Activated T-helper 1 cell treated with Interleukin-2 at 50 U/mL for 16 hours (primary cell): Measurements from ENCODE around the gene CTIF.

Experiments used
- DNase-seq: peaks from one replicate; pipeline ENCODE4 v3.0.0-alpha.2; 2020; ENCODE audit warnings: low read depth

Gene CTIF

DNA sequence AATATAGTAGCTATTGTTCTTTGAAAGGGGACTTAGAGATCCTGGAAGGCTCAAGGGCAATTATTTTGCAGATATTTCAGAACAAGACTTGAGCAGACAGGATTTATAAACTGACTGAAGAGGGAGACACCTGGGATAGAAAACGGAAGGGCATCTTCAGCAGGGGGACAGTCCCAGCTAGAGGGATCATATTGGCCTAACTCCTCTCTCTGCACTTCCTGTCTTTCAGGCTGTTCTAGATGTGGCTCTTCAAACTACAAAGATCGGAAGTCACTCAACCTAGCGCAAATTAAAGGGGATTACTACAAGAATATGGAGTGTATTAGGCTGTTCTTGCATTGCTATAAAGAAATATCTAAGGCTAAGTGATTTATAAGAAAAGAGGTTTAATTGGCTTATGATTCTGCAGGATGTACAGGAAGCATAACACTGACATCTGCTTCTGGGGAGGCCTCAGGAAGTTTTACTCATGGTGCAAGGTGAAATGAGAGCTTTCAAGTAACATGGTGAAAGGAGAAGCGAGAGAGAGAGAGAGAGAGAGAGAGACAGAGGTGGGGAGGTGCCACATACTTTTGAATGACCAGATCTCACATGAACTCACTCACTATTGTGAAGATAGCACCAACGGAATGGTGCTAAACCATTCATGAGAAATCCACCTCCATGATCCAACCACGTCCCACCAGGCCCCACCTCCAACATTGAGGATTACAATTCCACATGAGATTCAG is 5.3 kb upstream of the CTIF start:
- DNase-seq = no peak

DNA sequence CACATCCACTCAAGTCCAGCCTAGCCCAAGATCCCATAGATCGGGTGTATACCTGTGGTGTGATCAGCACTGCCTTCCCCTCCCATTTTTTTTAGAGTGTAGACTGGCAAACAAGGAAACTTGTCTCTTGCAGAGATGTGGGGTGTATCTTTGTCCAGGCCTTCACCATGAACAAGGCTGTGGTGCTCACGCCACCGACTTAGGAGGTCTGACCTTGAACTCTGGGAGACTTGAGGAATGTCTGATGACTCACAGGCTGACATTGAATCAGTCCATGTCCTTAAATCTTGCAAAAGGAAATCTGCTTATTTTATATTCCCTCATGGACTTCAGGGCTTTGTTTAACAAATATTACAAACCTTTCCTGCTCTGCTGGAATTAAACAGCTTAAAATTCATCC is 4.5 kb upstream of the CTIF start:
- no peak for DNase-seq

DNA sequence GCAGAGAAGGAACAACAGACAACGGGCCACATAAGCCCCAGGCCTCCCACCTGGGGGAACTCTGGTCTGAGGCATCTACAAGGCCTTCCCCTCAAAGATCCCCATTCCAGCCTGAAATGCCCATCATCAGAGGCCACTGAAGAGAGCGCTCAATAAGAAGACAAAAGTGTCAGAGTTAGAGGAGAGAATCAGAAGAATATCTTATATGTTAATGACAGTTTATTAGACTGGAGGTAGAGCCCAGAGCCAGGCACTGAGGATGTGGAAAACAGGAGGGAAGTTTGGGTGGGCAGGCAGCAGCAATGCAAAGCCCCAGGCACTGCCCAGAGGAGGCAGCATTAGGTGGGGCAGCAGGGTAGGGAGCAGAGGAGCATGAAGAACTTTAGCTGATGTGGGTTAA is 2.9 kb upstream of the CTIF start:
- no peak for DNase-seq

DNA sequence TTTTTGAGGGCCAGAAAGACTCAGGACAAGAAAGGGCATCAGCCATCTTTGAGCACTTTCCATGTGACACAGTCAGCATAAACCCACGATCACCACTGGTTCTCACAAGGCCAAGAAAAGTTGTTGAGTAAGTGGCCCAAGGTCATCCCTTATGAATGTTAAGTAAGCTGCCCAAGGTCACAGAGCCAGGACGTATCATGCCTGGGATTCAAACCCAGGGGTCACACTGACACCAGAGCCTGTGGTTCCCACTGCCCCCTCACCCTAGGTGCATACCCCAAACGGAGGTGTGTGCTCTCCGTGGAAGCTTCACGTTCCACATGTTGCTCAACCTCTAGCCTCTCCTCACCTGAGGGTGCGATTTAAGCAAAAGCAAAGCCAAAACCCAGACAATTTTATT is 2.3 kb upstream of the CTIF start:
- DNase-seq = no peak

DNA sequence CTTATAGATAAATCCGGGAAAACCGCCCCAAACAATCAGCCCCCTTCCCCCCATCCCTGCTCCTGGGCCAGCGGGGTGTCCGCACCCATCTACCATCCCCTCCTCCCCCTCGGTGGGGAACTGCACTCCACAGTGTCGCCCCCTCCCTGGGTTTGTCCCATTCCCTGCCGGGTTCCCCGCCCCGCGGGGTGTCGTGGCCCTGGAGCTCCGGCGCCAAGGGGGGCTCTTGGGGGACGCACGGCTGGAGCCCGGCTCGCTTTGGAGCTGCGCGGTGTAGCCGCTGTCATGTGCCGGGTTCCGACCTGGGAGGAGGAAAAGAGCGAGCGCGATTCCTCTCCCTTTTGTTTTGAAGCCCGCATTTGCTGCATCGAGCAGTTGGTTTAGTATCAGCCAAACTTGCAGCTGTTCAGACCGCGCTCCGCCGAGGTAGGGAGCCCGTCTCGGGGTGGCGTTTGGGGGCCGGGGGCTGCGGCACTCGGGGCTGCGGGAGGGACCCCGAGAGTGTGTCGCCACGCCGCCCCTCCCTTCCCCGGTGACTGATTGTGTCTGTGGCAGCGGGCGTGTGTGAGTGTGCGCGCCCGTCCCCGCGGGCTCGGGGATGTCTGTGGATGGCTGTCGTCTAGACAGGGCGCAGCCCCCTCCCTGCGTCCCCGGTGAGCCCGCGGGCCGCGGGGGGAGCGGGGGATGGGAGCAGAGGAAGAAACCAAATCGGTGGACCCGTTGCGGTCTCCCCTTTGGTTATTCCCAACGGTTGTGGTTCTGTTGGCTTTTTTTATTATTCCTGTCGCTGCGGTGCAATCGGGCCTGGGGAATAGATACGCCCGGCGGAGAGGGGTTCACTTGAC is 797 bp downstream of the CTIF start:
- DNase-seq = peak; percentile 9

DNA sequence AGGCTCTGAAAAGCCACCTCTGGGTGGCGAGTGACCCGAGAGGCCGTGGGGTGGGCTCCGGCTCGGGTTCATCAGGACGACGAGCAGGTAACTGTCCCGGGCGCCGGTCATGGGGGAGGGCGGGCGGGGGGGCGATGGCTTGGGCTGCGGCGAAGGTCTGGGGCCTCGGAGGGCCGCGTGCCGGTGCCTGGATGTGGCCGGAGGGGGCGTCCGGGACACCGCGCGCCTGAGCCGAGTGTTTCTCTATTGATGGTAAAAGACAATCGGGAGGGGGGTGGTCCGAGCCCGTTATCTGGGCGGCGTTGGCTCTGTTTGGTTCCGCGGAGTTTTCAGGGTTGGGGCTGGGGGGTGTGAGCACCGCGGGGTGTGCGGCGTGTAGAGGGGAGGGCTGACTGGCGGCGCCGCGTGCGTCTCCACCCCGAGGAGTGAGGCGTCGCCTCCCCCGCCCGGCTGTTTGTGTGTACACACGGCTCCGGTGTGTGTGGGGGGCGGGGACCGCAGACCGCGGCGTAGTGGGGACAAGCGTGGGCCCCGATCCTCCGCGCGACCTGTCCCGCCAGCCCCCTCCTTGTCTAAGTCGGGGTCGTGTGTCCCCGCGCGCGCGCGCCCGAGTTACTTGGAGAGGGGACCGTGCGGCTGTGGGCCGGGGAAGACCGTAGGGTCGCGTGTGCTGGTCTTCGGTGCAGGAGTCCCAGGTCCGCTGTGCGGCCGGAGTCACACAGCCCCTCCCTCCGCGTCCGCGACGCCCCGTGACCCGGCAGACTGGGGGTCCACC is 1.6 kb downstream of the CTIF start:
- DNase-seq = peak; percentile 16

DNA sequence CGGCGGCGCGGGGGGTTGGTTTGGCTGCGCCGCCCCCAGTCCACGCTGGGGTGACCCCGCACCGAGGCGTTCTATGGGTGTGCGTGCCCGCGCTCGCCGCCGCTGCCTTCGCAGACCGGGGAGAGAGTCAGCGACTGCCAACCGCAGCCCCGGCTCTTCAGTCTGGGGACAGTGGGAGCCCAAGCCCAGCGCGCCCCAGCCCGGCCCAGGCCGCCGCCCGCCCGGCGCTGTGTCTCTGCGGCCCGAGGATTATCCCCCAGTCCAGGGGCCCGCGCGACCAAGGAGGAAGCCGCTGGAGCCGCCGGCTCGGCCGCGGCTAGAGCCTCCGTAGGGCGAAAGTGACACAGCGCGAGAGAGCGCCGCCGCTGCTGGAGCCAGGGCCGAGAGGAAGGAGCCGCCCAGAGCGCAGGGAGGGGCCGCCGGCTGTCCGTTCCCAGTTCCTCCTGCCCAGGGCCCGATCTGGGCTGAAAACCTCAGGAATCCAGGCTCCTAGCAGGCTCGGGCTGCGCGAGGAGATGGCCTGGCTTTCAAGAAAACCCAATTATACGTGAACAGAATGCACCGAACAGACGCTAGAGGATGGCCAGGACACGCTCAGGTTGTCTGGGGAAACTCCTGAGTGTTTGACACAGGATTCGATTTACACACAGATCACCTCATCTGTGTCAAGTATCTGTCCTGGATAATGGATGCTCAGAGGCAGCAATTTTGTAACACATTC is 2.4 kb downstream of the CTIF start:
- DNase-seq = no peak

DNA sequence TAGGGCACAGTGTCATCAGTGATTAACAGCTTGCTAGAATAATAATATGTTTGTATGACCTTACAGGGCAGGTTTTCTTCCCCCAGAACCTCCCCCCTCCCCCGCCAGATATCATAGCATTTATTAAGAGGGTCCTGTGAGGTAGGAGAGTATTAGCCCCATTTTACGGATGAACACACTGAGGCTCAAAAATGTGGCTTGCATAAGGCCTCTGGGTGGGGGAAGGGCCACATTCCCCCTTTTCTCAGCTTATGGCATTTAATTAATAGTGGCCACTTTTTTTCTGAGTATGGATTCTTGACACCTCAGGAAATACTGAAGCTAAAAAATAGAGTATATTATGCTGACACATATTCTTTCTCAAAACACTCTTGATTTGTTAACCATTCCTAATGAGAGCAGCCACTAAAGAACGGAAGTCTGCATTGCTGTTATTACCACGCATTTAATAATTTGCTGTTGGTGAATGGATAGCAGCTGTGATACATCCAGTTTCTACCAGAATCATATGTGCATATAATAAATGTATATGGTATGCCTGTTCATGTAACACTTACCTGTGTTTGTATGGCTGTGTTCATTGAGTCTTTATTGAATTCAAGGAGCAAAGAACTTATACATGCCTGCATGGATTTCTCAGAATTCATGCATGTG is 3.0 kb downstream of the CTIF start:
- DNase-seq = no peak

DNA sequence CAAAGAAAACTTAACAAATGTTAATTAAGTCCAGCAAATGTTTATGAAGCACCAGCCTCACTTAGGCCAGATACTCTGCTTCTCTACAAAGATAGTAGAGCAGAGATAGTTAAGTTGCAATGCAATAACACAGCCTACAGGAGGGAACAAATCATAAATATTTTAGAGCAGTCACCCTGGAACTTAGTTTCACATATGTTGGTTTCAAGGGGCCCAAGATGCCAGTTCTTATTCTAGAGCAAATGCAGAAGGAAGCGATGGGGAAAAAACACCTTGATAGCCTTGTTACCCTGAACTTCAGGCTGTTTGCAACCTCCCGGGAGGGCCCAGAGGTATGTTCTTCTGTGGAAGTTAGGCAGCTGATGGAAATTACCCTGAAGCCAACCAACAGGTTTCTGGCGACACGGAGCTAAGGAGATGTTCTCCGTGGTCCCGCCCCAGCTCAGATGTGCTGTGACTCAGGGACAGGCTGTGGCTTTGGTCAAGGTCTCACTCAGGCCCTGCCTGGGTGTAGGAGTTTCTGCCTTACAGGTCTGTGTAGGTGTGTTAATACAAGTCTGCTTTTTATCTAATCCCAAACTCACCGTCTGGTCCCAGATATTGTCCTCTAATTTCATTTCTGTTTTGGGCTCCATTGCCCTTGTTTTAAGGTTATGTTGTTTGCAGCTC is 3.8 kb downstream of the CTIF start:
- DNase-seq = no peak

DNA sequence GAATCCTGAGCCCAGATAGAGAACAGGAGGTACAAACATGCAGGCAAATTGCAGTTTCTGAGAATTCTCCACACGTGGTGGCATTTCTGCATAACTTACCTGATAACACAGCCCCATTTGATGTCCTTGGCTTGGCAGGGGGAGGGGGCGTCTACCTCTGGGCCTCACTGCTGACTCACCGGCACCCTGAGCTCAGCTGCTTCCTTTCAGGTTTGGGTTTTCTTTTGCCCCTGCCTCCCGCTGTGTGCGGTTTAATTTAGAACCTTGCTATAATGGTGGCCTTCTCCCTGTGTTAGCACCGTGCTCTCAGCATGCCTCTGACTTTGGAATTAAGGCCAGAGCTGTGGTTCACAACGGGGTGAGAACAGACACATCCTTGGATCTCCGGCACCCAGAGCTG is 4.4 kb downstream of the CTIF start:
- DNase-seq = no peak

DNA sequence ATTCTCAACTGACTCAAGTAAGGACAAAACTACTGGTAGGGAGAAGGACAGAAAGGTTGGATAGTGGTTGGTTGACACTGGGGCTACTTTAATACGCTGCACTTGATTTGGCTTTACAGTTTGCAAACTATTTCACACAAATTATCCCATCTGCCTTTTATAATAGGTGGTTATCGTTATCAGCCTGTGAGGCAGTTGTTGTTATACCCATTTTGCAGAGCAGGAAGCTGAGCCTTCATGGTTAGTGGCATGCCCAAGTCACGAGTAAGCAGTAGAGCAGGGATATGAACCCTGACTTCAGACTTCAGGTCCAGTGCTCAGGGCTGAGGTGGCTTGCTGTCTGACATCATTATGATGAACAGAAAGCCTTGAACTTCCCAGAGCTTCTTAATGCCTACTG is 5.3 kb downstream of the CTIF start:
- no peak for DNase-seq

DNA sequence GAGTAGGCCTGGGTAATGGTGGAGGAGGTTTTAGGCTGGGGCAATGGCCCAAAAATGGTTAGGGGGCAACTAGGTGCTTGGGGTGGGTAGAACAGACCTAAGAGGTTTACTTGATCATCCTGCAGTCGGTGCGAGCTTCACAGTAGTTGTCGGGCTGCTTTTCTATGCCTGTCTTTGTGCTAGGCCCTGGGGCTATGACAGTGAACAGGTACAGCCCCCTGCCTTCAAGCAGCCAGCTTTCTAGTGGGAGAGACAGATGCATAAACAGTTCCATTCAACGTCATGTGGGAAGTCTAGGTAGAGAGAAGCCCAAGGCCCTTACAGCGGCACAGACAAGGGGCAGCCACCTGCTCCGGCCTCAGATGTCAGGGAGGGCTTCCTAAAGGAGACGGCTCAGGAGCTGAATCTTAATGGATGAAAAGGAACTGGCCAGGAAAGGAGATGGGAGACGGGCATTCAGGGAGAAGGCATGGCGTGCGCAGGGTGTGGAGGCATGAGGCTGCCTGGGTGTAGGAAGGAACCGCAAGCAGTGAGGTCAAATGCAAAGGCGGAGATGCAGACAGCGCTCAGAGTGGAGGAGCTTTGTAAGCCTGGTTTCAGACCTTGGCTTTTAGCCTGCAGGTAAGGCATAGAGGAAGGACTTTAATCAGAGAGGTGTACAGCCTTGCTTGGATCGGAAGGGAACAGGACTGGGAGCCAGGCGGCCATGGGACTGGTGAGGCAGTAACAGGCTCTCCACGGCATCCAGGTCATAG is 6.0 kb downstream of the CTIF start:
- no peak for DNase-seq

DNA sequence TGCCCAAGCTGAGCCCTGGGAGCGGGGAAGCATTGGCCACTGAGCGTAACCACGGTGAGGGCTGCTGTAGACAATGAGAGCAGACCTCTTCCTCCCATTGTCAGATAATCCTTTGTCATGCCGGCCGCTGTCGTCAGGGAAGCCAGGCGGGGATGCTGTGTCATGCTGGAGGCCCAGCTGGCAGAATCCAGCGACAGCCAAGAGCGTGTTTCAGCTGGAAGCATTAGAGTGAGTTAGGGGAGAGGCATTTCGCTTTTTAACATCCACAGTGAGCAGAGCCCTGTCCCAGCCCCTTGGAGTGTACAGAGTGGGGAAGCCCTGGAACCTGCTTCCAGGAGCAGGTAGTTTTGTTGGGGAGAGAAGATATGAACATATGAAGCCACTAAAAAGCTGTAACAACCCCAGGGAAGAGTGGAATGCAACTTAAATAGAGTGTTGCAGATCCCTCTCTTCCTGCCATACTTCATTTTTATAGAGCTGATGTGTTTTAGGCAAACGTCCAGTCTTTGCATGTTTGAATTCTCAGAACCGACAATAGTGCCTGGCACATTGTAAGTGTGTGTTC is 7.0 kb downstream of the CTIF start:
- DNase-seq = no peak

DNA sequence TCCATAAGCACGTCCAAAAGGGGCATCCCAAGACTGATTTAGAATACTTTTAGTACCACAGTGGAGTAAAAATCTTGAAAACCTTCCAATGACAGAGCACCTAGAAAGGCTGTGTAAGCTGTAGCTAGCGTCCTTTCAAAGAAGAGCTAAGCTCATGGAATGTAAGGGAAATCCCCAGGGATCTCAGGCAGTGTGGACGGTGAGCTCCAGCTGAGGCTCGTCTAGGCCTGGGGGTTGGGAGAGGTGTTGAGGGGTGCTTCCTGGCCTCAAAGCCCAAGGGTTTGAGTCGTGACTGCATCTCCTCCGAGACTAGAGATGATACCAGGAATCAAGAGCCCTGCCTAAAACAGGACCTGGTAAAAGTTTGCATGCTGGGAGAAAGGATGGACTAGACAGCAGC is 7.6 kb downstream of the CTIF start:
- DNase-seq = no peak

DNA sequence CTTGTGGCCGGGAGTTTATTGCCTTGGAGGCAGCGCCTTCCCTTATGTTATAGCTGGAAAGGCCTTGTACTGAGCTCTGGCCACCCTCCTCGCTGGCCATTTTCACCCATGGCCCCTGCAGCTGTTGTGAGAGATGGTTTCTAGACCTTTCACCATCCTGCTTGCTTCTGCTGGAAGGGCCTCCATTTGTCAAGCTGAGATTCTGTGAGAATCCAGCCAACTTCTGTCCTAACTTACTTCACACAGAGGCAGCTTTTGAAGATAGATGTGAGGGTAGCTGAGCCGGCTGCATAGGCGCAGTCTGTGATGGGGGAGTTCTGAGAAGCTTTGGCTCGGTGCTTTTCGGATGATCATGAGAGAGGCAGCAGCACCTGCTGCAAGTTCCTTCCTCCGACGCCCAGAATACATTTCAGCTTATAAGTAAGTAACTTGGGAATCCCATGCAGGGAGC is 8.7 kb downstream of the CTIF start:
- DNase-seq = no peak

DNA sequence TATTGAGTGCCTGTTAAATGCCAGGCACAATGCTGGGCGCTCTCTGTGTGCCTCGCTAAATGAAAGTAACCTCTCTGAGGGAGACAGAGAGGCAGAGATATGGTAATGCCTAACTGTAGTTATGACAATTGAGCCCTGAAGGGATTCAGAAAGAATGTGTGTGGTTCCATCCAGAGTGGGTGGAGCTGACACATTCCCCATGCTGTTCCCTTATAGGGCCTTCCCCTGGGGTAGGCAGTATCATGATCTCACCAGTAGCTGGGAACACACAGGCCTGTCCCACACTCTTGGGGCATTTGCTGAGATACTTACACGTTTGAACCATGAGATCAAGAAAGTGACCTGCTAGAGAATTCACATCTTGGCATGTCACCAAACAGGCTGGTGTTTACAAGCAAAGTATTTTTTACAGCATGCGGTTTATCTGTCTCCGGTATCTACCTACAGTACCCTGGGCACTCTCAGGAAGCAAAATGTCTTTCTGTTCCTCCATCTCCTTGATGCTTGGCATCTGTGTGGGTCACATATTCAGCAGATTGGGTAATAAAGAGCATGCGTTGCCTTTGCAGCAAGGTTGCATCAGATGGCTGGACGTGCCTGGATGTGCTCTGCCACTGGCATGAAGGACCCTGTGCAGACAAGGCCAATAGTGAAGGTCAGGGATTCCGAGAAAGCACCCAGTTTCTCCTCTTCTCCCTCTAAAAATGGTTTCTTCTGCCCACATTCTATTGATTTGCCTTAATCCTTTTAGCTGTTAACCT is 9.4 kb downstream of the CTIF start:
- DNase-seq = no peak

DNA sequence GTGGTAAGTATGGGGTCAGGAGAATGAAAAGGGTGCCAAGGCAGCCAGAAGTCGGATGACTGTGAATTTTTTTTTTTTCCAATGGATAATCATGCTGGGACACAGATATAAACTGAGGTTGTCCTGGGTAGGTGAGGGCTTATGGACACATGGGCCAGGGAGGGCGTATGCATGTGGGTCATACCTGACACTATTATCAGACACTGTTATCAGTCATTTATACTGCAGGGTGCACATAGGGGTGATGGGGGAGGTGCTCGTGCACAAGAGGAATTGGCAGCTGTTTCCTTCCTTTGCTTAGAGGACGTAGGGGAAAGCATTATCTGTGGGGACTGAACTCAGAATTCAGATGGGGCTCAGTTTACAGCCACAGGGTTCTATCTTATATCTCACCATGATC is 10.1 kb downstream of the CTIF start:
- DNase-seq = no peak

DNA sequence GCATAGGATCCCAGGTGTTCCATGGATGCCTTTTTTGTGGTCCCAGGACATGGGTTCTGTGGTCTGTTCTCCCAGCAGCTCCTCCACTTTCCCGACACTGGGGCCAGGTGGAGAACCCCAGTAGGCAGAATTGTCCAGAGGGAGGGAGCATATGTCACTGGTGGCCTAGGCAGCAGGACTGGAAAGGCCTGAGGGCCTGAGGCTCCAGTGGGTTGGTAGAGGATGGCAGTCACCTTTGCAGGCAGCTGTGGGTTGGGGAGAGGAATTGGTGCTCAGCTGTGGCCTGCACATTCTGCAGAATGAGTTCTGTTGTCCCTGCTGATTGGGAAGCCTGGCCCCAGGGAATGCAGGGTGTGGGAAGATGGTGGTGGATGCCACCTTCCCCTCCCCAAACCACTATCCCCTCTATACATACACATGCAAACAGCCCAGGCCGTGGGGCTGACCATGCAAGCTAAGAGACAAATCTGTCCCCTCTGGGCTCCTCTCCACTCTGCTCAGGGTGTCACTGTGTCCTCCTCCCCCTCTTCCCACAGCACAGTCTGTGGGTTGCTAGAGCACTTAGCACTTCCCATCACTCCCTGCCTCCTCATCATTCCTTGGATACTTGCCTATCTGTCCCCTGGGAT is 11.4 kb downstream of the CTIF start:
- DNase-seq = no peak

DNA sequence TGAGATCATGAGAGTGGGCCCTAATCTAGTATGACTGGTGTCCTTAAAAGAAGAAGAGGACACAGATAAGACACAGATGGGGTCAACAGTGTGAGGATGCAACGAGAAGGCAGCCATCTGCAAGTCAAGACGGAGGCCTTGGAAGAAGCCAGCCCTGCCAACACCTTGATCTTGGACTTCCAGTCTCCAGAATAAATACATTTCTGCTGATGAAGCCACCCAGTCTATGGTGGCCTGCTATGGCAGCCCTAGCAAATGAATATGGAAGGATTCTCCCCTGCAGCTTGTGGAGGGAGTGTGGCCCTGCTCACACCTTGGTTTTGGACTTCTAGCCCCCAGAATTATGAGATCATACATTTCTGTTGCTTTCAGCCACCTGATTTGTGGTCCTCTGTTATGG is 12.3 kb downstream of the CTIF start:
- DNase-seq = no peak
